HepG2 (cell line): Measurements from ENCODE around the gene OR52W1. TPM values are rescaled to one million over a fixed set of nuclear protein-coding genes. Genes with fewer than 3 reads are reported as not detected.

Experiments
- GLI4 ChIP-seq: sonication (generic); formaldehyde crosslinking; IDR thresholded peaks from 2 replicates; pipeline ENCODE4 v1.5.1; 2020; ENCODE audit warnings: missing genetic modification reagents, mild to moderate bottlenecking, moderate library complexity, borderline replicate concordance
- MZF1 ChIP-seq: sonication (generic); formaldehyde crosslinking; IDR thresholded peaks from 2 replicates; pipeline ENCODE4 v1.8.1; 2023; ENCODE audit warnings: mild to moderate bottlenecking, missing genetic modification reagents, borderline replicate concordance
- NCOA1 ChIP-seq: sonication (generic); formaldehyde crosslinking; IDR thresholded peaks from 2 replicates; pipeline ENCODE4 v1.9.0; 2021; ENCODE audit warnings: missing genetic modification reagents
- REL ChIP-seq: sonication (generic); formaldehyde crosslinking; conservative IDR thresholded peaks from 2 replicates; pipeline ENCODE4 v1.8.0; 2022; ENCODE audit warnings: mild to moderate bottlenecking, missing genetic modification reagents, moderate library complexity
- SYNCRIP ChIP-seq: fragments of 200-400 bp; formaldehyde crosslinking; IDR thresholded peaks from 2 replicates; pipeline ENCODE4 v1.6.1; 2018; ENCODE audit warnings: mild to moderate bottlenecking, low read depth, low read length; ENCODE audit not compliant: insufficient read depth
- ZMYM4 ChIP-seq: sonication (generic); formaldehyde crosslinking; IDR thresholded peaks from 2 replicates; pipeline ENCODE4 v1.8.1; 2023; ENCODE audit warnings: mild to moderate bottlenecking, missing genetic modification reagents
- ZNF10 ChIP-seq: sonication (generic); formaldehyde crosslinking; IDR thresholded peaks from 2 replicates; pipeline ENCODE4 v1.4.0; 2020; ENCODE audit warnings: mild to moderate bottlenecking, low read depth, missing genetic modification reagents, borderline replicate concordance
- ZNF24 ChIP-seq: fragments of 450-650 bp; IDR thresholded peaks from 2 replicates; pipeline ENCODE4 v1.6.1; 2017; ENCODE audit warnings: antibody characterized with exemption, mild to moderate bottlenecking
- ZNF317 ChIP-seq: sonication (generic); formaldehyde crosslinking; IDR thresholded peaks from 2 replicates; pipeline ENCODE4 v1.5.0; 2020; ENCODE audit warnings: mild to moderate bottlenecking, missing genetic modification reagents
- ZNF33A ChIP-seq: sonication (generic); formaldehyde crosslinking; IDR thresholded peaks from 2 replicates; pipeline ENCODE4 v1.5.1; 2020; ENCODE audit warnings: missing genetic modification reagents, mild to moderate bottlenecking, moderate library complexity, borderline replicate concordance
- ZNF839 ChIP-seq: sonication (generic); formaldehyde crosslinking; IDR thresholded peaks from 2 replicates; pipeline ENCODE4 v1.4.0; 2020; ENCODE audit warnings: missing genetic modification reagents, mild to moderate bottlenecking, borderline replicate concordance
- polyA plus RNA-seq, 8 experiments: library from polyadenylated mRNA; depleted of rRNA in 3 of 8; stranded (reverse) in 7 of 8; unstranded in 1 of 8; fragments of >200 nt; fragmentation: Illumina TruSeq in 4 of 8; extraction: Trizol in 4 of 8; gene quantifications; 2 replicates each; pipeline versions ENCODE4 v1.2.1 to v1.2.3, GENCODE V29; 2011 to 2016; ENCODE audit warnings: low read depth in 4 of 8, missing spikeins in 1 of 8, mixed read lengths in 1 of 8; ENCODE audit not compliant: insufficient read depth in 1 of 8
- total RNA-seq, 5 experiments: library from RNA; depleted of rRNA; stranded (reverse); fragments of >200 nt; fragmentation: Illumina TruSeq; extraction: Trizol; gene quantifications; 2 replicates each; pipeline ENCODE4 v1.2.3, GENCODE V29; 2016; ENCODE audit warnings: low read depth in 1 of 5
- TF ChIP-seq, protein P1 (sequence below): sonication (generic); formaldehyde crosslinking; IDR thresholded peaks from 2 replicates; pipeline ENCODE4 v1.4.0; 2020; ENCODE audit warnings: missing genetic modification reagents, borderline replicate concordance
- TF ChIP-seq, protein P2 (sequence below): sonication (generic); formaldehyde crosslinking; IDR thresholded peaks from 2 replicates; pipeline ENCODE4 v1.9.0; 2021; ENCODE audit warnings: missing genetic modification reagents, mild to moderate bottlenecking, borderline replicate concordance
- TF ChIP-seq, protein P3 (sequence below): sonication (generic); formaldehyde crosslinking; IDR thresholded peaks from 2 replicates; pipeline ENCODE4 v1.4.0; 2020; ENCODE audit warnings: missing genetic modification reagents, borderline replicate concordance
- TF ChIP-seq, protein P4 (sequence below): IDR thresholded peaks from 2 replicates; pipeline ENCODE4 v1.6.1; 2016; ENCODE audit warnings: missing compliant biosample characterization, missing genetic modification reagents, borderline replicate concordance
- TF ChIP-seq, protein P5 (sequence below): sonication (generic); formaldehyde crosslinking; conservative IDR thresholded peaks from 2 replicates; pipeline ENCODE4 v1.8.0; 2022; ENCODE audit warnings: low read depth, missing genetic modification reagents

OR52W1 gene
- total and polyA plus RNA-seq, 2 of the 13 experiments (the other 11 are each of a cell fraction or from before 2014, with no cell fraction given), result not detected

DNA sequence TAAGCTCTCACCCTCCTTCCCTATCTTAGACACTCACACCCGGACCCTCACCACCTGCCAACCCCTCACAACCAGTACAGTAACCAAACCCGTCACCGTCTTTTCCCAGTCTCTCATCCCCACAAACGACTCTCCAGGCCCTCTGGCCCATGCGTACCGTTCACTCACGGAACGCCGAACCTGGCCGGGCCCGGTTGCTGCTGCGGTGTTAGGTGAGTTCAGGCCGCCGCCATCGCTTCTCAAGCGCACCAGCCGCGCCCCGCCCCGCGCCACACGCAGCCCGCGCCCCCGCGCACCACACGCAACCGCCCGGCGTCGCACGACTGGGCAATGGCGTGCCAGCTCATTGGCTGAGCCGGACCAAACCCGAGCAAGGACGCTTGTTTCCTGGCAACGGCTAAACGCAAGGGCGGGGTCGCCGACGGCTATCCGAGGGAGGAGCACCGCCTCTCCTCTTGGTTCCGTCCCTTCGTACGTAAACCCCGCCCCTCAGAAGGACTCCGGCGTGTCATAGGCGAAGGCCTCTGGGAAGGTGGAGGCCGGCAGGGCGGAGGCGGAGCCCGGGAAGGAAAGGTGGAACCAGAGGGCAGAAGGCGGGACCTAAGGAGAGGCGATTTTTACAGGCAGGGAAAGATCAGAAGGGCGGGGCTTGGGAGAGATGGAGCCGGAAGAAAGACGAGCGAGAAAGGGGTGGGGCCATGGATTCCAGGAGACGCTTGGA, 35.5 kb downstream of the OR52W1 start, which contains the start of gene FHIP1B (continued):
- TF ChIP-seq, protein P1, sequence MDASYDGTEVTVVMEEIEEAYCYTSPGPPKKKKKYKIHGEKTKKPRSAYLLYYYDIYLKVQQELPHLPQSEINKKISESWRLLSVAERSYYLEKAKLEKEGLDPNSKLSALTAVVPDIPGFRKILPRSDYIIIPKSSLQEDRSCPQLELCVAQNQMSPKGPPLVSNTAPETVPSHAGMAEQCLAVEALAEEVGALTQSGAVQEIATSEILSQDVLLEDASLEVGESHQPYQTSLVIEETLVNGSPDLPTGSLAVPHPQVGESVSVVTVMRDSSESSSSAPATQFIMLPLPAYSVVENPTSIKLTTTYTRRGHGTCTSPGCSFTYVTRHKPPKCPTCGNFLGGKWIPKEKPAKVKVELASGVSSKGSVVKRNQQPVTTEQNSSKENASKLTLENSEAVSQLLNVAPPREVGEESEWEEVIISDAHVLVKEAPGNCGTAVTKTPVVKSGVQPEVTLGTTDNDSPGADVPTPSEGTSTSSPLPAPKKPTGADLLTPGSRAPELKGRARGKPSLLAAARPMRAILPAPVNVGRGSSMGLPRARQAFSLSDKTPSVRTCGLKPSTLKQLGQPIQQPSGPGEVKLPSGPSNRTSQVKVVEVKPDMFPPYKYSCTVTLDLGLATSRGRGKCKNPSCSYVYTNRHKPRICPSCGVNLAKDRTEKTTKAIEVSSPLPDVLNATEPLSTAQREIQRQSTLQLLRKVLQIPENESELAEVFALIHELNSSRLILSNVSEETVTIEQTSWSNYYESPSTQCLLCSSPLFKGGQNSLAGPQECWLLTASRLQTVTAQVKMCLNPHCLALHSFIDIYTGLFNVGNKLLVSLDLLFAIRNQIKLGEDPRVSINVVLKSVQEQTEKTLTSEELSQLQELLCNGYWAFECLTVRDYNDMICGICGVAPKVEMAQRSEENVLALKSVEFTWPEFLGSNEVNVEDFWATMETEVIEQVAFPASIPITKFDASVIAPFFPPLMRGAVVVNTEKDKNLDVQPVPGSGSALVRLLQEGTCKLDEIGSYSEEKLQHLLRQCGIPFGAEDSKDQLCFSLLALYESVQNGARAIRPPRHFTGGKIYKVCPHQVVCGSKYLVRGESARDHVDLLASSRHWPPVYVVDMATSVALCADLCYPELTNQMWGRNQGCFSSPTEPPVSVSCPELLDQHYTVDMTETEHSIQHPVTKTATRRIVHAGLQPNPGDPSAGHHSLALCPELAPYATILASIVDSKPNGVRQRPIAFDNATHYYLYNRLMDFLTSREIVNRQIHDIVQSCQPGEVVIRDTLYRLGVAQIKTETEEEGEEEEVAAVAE, result peak; percentile 99
- TF ChIP-seq ZNF33A (no peak), GLI4 (no peak), ZNF317 (CRISPR knock-in tag) (no peak), MZF1 (peak; percentile 45; the same call in 1 of the 2 replicates), NCOA1 (CRISPR knock-in tag) (no peak), ZMYM4 (peak; percentile 85), ZNF24 (no peak), ZNF10 (CRISPR knock-in tag) (no peak), REL (CRISPR knock-in tag) (no peak), ZNF839 (CRISPR knock-in tag) (no peak), SYNCRIP (no peak)
- TF ChIP-seq, protein P2, sequence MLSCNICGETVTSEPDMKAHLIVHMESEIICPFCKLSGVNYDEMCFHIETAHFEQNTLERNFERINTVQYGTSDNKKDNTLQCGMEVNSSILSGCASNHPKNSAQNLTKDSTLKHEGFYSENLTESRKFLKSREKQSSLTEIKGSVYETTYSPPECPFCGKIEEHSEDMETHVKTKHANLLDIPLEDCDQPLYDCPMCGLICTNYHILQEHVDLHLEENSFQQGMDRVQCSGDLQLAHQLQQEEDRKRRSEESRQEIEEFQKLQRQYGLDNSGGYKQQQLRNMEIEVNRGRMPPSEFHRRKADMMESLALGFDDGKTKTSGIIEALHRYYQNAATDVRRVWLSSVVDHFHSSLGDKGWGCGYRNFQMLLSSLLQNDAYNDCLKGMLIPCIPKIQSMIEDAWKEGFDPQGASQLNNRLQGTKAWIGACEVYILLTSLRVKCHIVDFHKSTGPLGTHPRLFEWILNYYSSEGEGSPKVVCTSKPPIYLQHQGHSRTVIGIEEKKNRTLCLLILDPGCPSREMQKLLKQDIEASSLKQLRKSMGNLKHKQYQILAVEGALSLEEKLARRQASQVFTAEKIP (CRISPR knock-in tag), result no peak
- TF ChIP-seq, protein P3, sequence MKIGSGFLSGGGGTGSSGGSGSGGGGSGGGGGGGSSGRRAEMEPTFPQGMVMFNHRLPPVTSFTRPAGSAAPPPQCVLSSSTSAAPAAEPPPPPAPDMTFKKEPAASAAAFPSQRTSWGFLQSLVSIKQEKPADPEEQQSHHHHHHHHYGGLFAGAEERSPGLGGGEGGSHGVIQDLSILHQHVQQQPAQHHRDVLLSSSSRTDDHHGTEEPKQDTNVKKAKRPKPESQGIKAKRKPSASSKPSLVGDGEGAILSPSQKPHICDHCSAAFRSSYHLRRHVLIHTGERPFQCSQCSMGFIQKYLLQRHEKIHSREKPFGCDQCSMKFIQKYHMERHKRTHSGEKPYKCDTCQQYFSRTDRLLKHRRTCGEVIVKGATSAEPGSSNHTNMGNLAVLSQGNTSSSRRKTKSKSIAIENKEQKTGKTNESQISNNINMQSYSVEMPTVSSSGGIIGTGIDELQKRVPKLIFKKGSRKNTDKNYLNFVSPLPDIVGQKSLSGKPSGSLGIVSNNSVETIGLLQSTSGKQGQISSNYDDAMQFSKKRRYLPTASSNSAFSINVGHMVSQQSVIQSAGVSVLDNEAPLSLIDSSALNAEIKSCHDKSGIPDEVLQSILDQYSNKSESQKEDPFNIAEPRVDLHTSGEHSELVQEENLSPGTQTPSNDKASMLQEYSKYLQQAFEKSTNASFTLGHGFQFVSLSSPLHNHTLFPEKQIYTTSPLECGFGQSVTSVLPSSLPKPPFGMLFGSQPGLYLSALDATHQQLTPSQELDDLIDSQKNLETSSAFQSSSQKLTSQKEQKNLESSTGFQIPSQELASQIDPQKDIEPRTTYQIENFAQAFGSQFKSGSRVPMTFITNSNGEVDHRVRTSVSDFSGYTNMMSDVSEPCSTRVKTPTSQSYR (CRISPR knock-in tag), result no peak
- TF ChIP-seq, protein P4, sequence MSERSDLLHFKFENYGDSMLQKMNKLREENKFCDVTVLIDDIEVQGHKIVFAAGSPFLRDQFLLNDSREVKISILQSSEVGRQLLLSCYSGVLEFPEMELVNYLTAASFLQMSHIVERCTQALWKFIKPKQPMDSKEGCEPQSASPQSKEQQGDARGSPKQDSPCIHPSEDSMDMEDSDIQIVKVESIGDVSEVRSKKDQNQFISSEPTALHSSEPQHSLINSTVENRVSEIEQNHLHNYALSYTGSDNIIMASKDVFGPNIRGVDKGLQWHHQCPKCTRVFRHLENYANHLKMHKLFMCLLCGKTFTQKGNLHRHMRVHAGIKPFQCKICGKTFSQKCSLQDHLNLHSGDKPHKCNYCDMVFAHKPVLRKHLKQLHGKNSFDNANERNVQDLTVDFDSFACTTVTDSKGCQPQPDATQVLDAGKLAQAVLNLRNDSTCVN (CRISPR knock-in tag), result no peak
- TF ChIP-seq, protein P5, sequence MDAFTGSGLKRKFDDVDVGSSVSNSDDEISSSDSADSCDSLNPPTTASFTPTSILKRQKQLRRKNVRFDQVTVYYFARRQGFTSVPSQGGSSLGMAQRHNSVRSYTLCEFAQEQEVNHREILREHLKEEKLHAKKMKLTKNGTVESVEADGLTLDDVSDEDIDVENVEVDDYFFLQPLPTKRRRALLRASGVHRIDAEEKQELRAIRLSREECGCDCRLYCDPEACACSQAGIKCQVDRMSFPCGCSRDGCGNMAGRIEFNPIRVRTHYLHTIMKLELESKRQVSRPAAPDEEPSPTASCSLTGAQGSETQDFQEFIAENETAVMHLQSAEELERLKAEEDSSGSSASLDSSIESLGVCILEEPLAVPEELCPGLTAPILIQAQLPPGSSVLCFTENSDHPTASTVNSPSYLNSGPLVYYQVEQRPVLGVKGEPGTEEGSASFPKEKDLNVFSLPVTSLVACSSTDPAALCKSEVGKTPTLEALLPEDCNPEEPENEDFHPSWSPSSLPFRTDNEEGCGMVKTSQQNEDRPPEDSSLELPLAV (CRISPR knock-in tag), result no peak
